CD14-positive monocyte (primary cell): ENCODE measurements around the gene BICD1. TPM values are rescaled to one million over a fixed set of nuclear protein-coding genes. Genes with fewer than 3 reads are reported as not detected.

Source experiments
- DNase-seq, 3 donors: peaks; one replicate each; pipeline ENCODE4 v3.0.0-alpha.2; 2011 to 2022
- H2AFZ ChIP-seq: 2 replicates; pipeline ENCODE4 v1.6.0; 2012; ENCODE audit warnings: mild to moderate bottlenecking, low read depth, low read length, inconsistent platforms; ENCODE audit not compliant: insufficient read depth, poor library complexity, severe bottlenecking
- H3K27ac ChIP-seq, 2 donors: 1 replicate in 1 of 2; 2 replicates in 1 of 2; pipeline ENCODE4 v1.5.1; 2012 to 2013; ENCODE audit warnings: low read length in 2 of 2, control low read depth in 1 of 2, inconsistent platforms in 1 of 2, low read depth in 1 of 2, mild to moderate bottlenecking in 1 of 2
- H3K27me3 ChIP-seq, 2 donors: one replicate each; pipeline versions ENCODE4 v1.6.0 to v1.6.1; 2011 to 2013; ENCODE audit warnings: low read length in 2 of 2; ENCODE audit not compliant: control insufficient read depth in 2 of 2, insufficient read depth in 2 of 2
- H3K36me3 ChIP-seq, 2 donors: replicated peaks in 1 of 2; 1 replicate in 1 of 2; 2 replicates in 1 of 2; pipeline versions ENCODE4 v1.5.1 to v1.6.1; 2012 to 2013; ENCODE audit warnings: low read length in 2 of 2, control low read depth in 1 of 2, inconsistent platforms in 1 of 2, mild to moderate bottlenecking in 1 of 2; ENCODE audit not compliant: insufficient read depth in 2 of 2, control insufficient read depth in 1 of 2
- H3K4me1 ChIP-seq, 2 donors: 1 replicate in 1 of 2; 2 replicates in 1 of 2; pipeline versions ENCODE4 v1.5.1 to v1.6.1; 2012 to 2013; ENCODE audit warnings: low read length in 2 of 2, control low read depth in 1 of 2, inconsistent platforms in 1 of 2, mild to moderate bottlenecking in 1 of 2, moderate library complexity in 1 of 2; ENCODE audit not compliant: insufficient read depth in 2 of 2, control insufficient read depth in 1 of 2
- H3K4me2 ChIP-seq: replicated peaks from 2 replicates; pipeline ENCODE3; 2012; ENCODE audit warnings: low read length, moderate library complexity, mild to moderate bottlenecking; ENCODE audit not compliant: poor library complexity, severe bottlenecking; ENCODE audit errors: extremely low read depth
- H3K4me3 ChIP-seq, 3 experiments: fragments of 200-600 bp in 1 of 3; sonication (generic) in 1 of 3; replicated peaks in 1 of 3; 1 replicate in 2 of 3; 2 replicates in 1 of 3; pipeline ENCODE4 v1.5.1; 2011 to 2013; ENCODE audit warnings: low read length in 3 of 3, mild to moderate bottlenecking in 3 of 3, control low read depth in 2 of 3, low read depth in 2 of 3, inconsistent platforms in 1 of 3, moderate library complexity in 1 of 3
- H3K79me2 ChIP-seq: 2 replicates; pipeline ENCODE4 v1.6.0; 2012; ENCODE audit warnings: mild to moderate bottlenecking, control low read depth, inconsistent platforms, low read length, moderate library complexity; ENCODE audit not compliant: insufficient read depth
- H3K9ac ChIP-seq: 2 replicates; pipeline ENCODE4 v1.6.0; 2017; ENCODE audit warnings: low read length, mild to moderate bottlenecking; ENCODE audit not compliant: insufficient read depth, poor library complexity, severe bottlenecking
- H3K9me3 ChIP-seq, 2 donors: replicated peaks in 1 of 2; 1 replicate in 1 of 2; 2 replicates in 1 of 2; pipeline versions ENCODE4 v1.5.1 to v1.6.1; 2012 to 2013; ENCODE audit warnings: low read length in 2 of 2, control low read depth in 1 of 2; ENCODE audit not compliant: control insufficient read depth in 1 of 2, insufficient read depth in 1 of 2
- H4K20me1 ChIP-seq: 2 replicates; pipeline ENCODE4 v1.6.0; 2012; ENCODE audit warnings: mild to moderate bottlenecking, low read length, control low read depth, moderate library complexity; ENCODE audit not compliant: insufficient read depth
- H3K27ac Mint-ChIP-seq, 7 donors: one replicate each; pipeline ENCODE4 v1.8.0; 2020; ENCODE audit warnings: mild to moderate bottlenecking in 7 of 7, mixed read lengths in 7 of 7, moderate library complexity in 6 of 7, inconsistent platforms in 2 of 7
- H3K27me3 Mint-ChIP-seq, 3 donors: one replicate each; pipeline ENCODE4 v1.8.0; 2021 to 2022; ENCODE audit warnings: low read depth in 3 of 3, mild to moderate bottlenecking in 3 of 3, mixed read lengths in 3 of 3, moderate library complexity in 3 of 3, inconsistent platforms in 1 of 3
- H3K36me3 Mint-ChIP-seq, 2 donors: one replicate each; pipeline ENCODE4 v1.8.0; 2020; ENCODE audit warnings: mixed read lengths in 2 of 2, inconsistent platforms in 1 of 2, mild to moderate bottlenecking in 1 of 2
- H3K4me1 Mint-ChIP-seq: one replicate; pipeline ENCODE4 v1.8.0; 2020; ENCODE audit warnings: mild to moderate bottlenecking, mixed read lengths
- H3K4me3 Mint-ChIP-seq, 2 donors: one replicate each; pipeline ENCODE4 v1.8.0; 2020; ENCODE audit warnings: mild to moderate bottlenecking in 2 of 2, mixed read lengths in 2 of 2, moderate library complexity in 1 of 2
- H3K9me3 Mint-ChIP-seq, 7 donors: one replicate each; pipeline ENCODE4 v1.8.0; 2020 to 2022; ENCODE audit warnings: mixed read lengths in 7 of 7, mild to moderate bottlenecking in 6 of 7, moderate library complexity in 6 of 7, inconsistent platforms in 2 of 7
- WGBS: methylation state at CpG from one replicate; pipeline ENCODE4 v1.1.5; 2013; ENCODE audit warnings: missing lambda C conversion rate; ENCODE audit not compliant: insufficient coverage; 5-methylcytosine and 5-hydroxymethylcytosine counted together
- intact Hi-C, 2 donors: fragments of 100-400 bp; cut with micrococcal nuclease; formaldehyde crosslinking; loops; one replicate each; pipeline versions ENCODE4 v1.15.0 to v1.15.1; 2023
- polyA plus RNA-seq, 3 donors: library from polyadenylated mRNA; depleted of rRNA in 1 of 3; unstranded in 2 of 3; stranded (reverse) in 1 of 3; fragments of 300-500 nt in 2 of 3; fragments of >200 nt in 1 of 3; fragmentation: Illumina TruSeq in 2 of 3; gene quantifications; 1 replicate in 2 of 3; 2 replicates in 1 of 3; pipeline ENCODE4 v1.2.3, GENCODE V29; 2012 to 2021
- TF ChIP-seq, protein P1 (sequence below): fragments of 200-600 bp; IDR thresholded peaks from one replicate; pipeline ENCODE4 v1.8.0; 2022; ENCODE audit warnings: antibody characterized with exemption, mild to moderate bottlenecking

The BICD1 gene
- polyA plus RNA-seq, 3 donors: 0.55 to 2.1 (median 1.6) TPM

DNA sequence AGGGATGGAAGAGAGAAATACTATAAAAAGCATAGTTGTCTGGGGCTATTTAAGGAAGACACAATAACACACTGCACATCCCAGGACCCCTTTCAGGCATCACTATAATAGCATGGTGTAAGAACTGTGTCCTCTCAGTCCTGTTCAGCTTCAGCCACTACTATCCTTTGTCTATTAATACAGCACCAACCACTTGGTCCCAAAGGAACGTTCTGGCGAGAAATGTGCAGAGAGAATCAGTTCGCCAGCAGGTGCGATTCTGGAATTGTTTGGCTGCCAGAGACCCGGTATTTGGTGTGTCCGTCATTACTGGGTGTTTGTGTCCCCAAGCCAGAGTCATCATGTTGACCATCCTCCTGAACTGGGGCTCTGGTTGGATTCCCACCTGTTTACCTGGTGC, 52.7 kb downstream of the BICD1 start:
- intact Hi-C loops: no loop called here
- Mint-ChIP-seq H3K9me3 (peaks cover 0 to 7% (median 0%) of the 10 kb centered on the region in 7 donors), H3K27ac (no peak overlapping the region), H3K4me1 (no peaks in the 10 kb centered on the region), H3K27me3 (peaks cover 0 to 1% (median 0%) of the 10 kb centered on the region in 3 donors), H3K4me3 (no peak overlapping the region), H3K36me3 (no peaks in the 10 kb centered on the region)
- no peak overlapping the region for H3K4me3 ChIP-seq
- H4K20me1 ChIP-seq: no peaks in the 10 kb centered on the region
- H3K4me2 ChIP-seq: no peak overlapping the region
- TF ChIP-seq, protein P1, sequence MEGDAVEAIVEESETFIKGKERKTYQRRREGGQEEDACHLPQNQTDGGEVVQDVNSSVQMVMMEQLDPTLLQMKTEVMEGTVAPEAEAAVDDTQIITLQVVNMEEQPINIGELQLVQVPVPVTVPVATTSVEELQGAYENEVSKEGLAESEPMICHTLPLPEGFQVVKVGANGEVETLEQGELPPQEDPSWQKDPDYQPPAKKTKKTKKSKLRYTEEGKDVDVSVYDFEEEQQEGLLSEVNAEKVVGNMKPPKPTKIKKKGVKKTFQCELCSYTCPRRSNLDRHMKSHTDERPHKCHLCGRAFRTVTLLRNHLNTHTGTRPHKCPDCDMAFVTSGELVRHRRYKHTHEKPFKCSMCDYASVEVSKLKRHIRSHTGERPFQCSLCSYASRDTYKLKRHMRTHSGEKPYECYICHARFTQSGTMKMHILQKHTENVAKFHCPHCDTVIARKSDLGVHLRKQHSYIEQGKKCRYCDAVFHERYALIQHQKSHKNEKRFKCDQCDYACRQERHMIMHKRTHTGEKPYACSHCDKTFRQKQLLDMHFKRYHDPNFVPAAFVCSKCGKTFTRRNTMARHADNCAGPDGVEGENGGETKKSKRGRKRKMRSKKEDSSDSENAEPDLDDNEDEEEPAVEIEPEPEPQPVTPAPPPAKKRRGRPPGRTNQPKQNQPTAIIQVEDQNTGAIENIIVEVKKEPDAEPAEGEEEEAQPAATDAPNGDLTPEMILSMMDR: no peak
- H2AFZ ChIP-seq: no peak overlapping the region
- no peak overlapping the region for H3K9ac ChIP-seq
- no peaks in the 10 kb centered on the region for H3K4me1 ChIP-seq
- H3K27me3 ChIP-seq: no peaks in the 10 kb centered on the region
- H3K9me3 ChIP-seq: no peaks in the 10 kb centered on the region
- no peak overlapping the region for H3K27ac ChIP-seq
- H3K79me2 ChIP-seq: no peaks in the 10 kb centered on the region
- no peak for DNase-seq
- no peaks in the 10 kb centered on the region for H3K36me3 ChIP-seq
- 96% methylated on average over 6 of the region's 6 CpGs for WGBS

DNA sequence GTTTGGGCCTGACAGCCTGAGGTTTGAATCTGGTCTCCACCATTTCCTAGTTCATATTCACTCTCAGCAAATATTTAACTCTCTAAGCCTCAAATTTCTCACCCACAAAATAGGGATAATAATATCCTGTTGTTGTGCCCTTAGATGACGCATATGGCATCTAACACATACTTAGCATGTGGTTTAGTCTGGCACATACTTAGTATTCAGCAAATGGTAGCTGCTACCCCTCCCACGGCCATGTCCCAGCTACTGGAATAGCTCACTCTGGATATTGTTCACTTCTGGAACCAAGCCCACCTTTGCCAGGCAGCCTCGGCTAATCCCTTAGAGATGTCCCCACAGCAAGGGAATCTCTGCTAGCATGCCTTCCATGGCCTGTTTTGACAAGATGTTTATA, 53.3 kb downstream of the BICD1 start:
- H3K4me2 ChIP-seq: no peak overlapping the region
- H3K27me3 ChIP-seq: no peaks in the 10 kb centered on the region
- H3K9me3 ChIP-seq: peaks cover 0 to 3% of the 10 kb centered on the region in 2 donors
- no peaks in the 10 kb centered on the region for H3K4me1 ChIP-seq
- TF ChIP-seq, protein P1: no peak
- no peaks in the 10 kb centered on the region for H3K36me3 ChIP-seq
- Mint-ChIP-seq H3K9me3 (peaks cover under 1 to 8% (median 3%) of the 10 kb centered on the region in 7 donors), H3K4me3 (no peak overlapping the region), H3K27me3 (peaks cover 0 to 1% (median 0%) of the 10 kb centered on the region in 3 donors), H3K36me3 (peaks cover 0 to 2% of the 10 kb centered on the region in 2 donors), H3K4me1 (no peaks in the 10 kb centered on the region), H3K27ac (peak overlapping the region in 1 of 7 donors; percentile 81)
- no peaks in the 10 kb centered on the region for H3K79me2 ChIP-seq
- H3K4me3 ChIP-seq: no peak overlapping the region
- DNase-seq: no peak
- H3K27ac ChIP-seq: no peak overlapping the region
- 90% methylated on average over 2 of the region's 3 CpGs for WGBS
- H4K20me1 ChIP-seq: no peaks in the 10 kb centered on the region
- no peak overlapping the region for H3K9ac ChIP-seq
- no peak overlapping the region for H2AFZ ChIP-seq
- intact Hi-C loops: no loop called here
